HUES6 (cell line): ENCODE results near the gene IRX4.

Source experiments
- H3K27ac ChIP-seq: 2 replicates; pipeline ENCODE4 v1.7.0; 2013; ENCODE audit warnings: low read depth, mild to moderate bottlenecking, low read length, inconsistent platforms
- H3K27me3 ChIP-seq: 2 replicates; pipeline ENCODE4 v1.6.1; 2013; ENCODE audit warnings: low read length; ENCODE audit not compliant: control insufficient read depth, insufficient read depth
- H3K36me3 ChIP-seq: 2 replicates; pipeline ENCODE4 v1.6.1; 2013; ENCODE audit warnings: low read length; ENCODE audit not compliant: control insufficient read depth, insufficient read depth
- H3K4me1 ChIP-seq: 2 replicates; pipeline ENCODE4 v1.6.1; 2013; ENCODE audit warnings: low read length; ENCODE audit not compliant: control insufficient read depth, insufficient read depth
- H3K4me3 ChIP-seq: 2 replicates; pipeline ENCODE4 v1.5.1; 2013; ENCODE audit warnings: low read depth, low read length
- H3K9ac ChIP-seq: one replicate; pipeline ENCODE4 v1.6.1; 2013; ENCODE audit warnings: mild to moderate bottlenecking, low read length
- H3K9me3 ChIP-seq: 2 replicates; pipeline ENCODE4 v1.6.1; 2013; ENCODE audit warnings: low read depth, low read length; ENCODE audit not compliant: control insufficient read depth, insufficient read depth

The IRX4 gene

GRCh38 chr5:1890296-1890695 lies 7.6 kb upstream of the IRX4 start:
- Histone ChIP-seq H3K27ac (no peak overlapping the region), H3K4me3 (no peak overlapping the region), H3K9me3 (no peaks in the 10 kb centered on the region), H3K27me3 (peaks cover 92% of the 10 kb centered on the region), H3K9ac (no peak overlapping the region), H3K4me1 (peaks cover 22% of the 10 kb centered on the region), H3K36me3 (no peaks in the 10 kb centered on the region)

- H3K4me3 ChIP-seq = no peak overlapping the region
- peaks cover 23% of the 10 kb centered on the region for H3K4me1 ChIP-seq
- H3K9ac ChIP-seq = no peak overlapping the region
- no peaks in the 10 kb centered on the region for H3K36me3 ChIP-seq
- H3K9me3 ChIP-seq = no peaks in the 10 kb centered on the region
- no peak overlapping the region for H3K27ac ChIP-seq
- peaks cover 97% of the 10 kb centered on the region for H3K27me3 ChIP-seq
These were observed 6.8 kb upstream of the IRX4 start for GRCh38 chr5:1889321-1890065.

GRCh38 chr5:1888541-1889251 lies 6.0 kb upstream of the IRX4 start:
- Histone ChIP-seq H3K27me3 (peaks cover 97% of the 10 kb centered on the region), H3K4me3 (no peak overlapping the region), H3K27ac (no peak overlapping the region), H3K9me3 (no peaks in the 10 kb centered on the region), H3K9ac (no peak overlapping the region), H3K36me3 (no peaks in the 10 kb centered on the region), H3K4me1 (peaks cover 31% of the 10 kb centered on the region)

- Histone ChIP-seq H3K4me3 (peak overlapping the region; percentile 56), H3K36me3 (no peaks in the 10 kb centered on the region), H3K27ac (no peak overlapping the region), H3K9ac (no peak overlapping the region), H3K4me1 (peaks cover 37% of the 10 kb centered on the region), H3K9me3 (no peaks in the 10 kb centered on the region), H3K27me3 (peaks cover 97% of the 10 kb centered on the region)
These were observed 5.0 kb upstream of the IRX4 start for GRCh38 chr5:1887588-1888360.

GRCh38 chr5:1886846-1887587 lies 4.3 kb upstream of the IRX4 start:
- Histone ChIP-seq H3K27ac (no peak overlapping the region), H3K4me1 (peaks cover 38% of the 10 kb centered on the region), H3K4me3 (peak overlapping the region; percentile 56), H3K36me3 (no peaks in the 10 kb centered on the region), H3K27me3 (peaks cover 97% of the 10 kb centered on the region), H3K9me3 (no peaks in the 10 kb centered on the region), H3K9ac (no peak overlapping the region)

- no peak overlapping the region for H3K27ac ChIP-seq
- H3K4me3 ChIP-seq = peak overlapping the region; percentile 56
- H3K9me3 ChIP-seq = no peaks in the 10 kb centered on the region
- peaks cover 99% of the 10 kb centered on the region for H3K27me3 ChIP-seq
- no peaks in the 10 kb centered on the region for H3K36me3 ChIP-seq
- H3K9ac ChIP-seq = no peak overlapping the region
- H3K4me1 ChIP-seq = peaks cover 45% of the 10 kb centered on the region
These were observed 3.4 kb upstream of the IRX4 start for GRCh38 chr5:1885868-1886845.

GRCh38 chr5:1885404-1885755 lies 2.7 kb upstream of the IRX4 start:
- Histone ChIP-seq H3K27me3 (peaks cover 99% of the 10 kb centered on the region), H3K27ac (no peak overlapping the region), H3K4me1 (peaks cover 45% of the 10 kb centered on the region), H3K36me3 (no peaks in the 10 kb centered on the region), H3K4me3 (peak overlapping the region; percentile 56), H3K9me3 (no peaks in the 10 kb centered on the region), H3K9ac (no peak overlapping the region)

- H3K27ac ChIP-seq = no peak overlapping the region
- no peak overlapping the region for H3K9ac ChIP-seq
- H3K27me3 ChIP-seq = peaks cover 99% of the 10 kb centered on the region
These were observed 2.1 kb upstream of the IRX4 start for GRCh38 chr5:1884678-1885403.

GRCh38 chr5:1883925-1884677 lies 1.4 kb upstream of the IRX4 start:
- no peaks in the 10 kb centered on the region for H3K9me3 ChIP-seq
- H3K4me1 ChIP-seq = peaks cover 46% of the 10 kb centered on the region
- no peak overlapping the region for H3K27ac ChIP-seq
- H3K9ac ChIP-seq = no peak overlapping the region
- no peaks in the 10 kb centered on the region for H3K36me3 ChIP-seq
- H3K4me3 ChIP-seq = peak overlapping the region; percentile 60
- peaks cover 99% of the 10 kb centered on the region for H3K27me3 ChIP-seq

More at GRCh38 chr5:1884678-1885403, 2.1 kb upstream of the IRX4 start:
- no peaks in the 10 kb centered on the region for H3K36me3 ChIP-seq
- H3K4me3 ChIP-seq = peak overlapping the region; percentile 60
- H3K9me3 ChIP-seq = no peaks in the 10 kb centered on the region
- peaks cover 45% of the 10 kb centered on the region for H3K4me1 ChIP-seq
